GM23338 (cell line): ENCODE results near the gene MTMR8.
"Not testable (repeated sequence)": the region's sequence is repeated elsewhere in the genome, so short reads cannot be mapped to it uniquely, and the experiment has no call there.

Experiments
- CREB1 ChIP-seq: fragments of 250-450 bp; sonication (Bioruptor Pico); IDR thresholded peaks from 2 replicates; pipeline ENCODE4 v1.5.0; 2020; ENCODE audit warnings: low read depth, mild to moderate bottlenecking, moderate library complexity
- EZH2 ChIP-seq: fragments of 200-600 bp; sonication (generic); IDR thresholded peaks from one replicate; pipeline ENCODE4 v1.8.0; 2017; ENCODE audit warnings: antibody characterized with exemption, mild to moderate bottlenecking, low read depth; ENCODE audit not compliant: unreplicated experiment
- EZH2phosphoT487 ChIP-seq: fragments of 200-600 bp; sonication (generic); IDR thresholded peaks from one replicate; pipeline ENCODE4 v1.8.1; 2018; ENCODE audit warnings: antibody characterized with exemption; ENCODE audit not compliant: unreplicated experiment
- JUNB ChIP-seq: IDR thresholded peaks from one replicate; pipeline ENCODE4 v1.6.1; 2016; ENCODE audit warnings: antibody characterized with exemption; ENCODE audit not compliant: unreplicated experiment
- POLR2AphosphoS5 ChIP-seq: IDR thresholded peaks from 2 replicates; pipeline ENCODE4 v1.6.1; 2016; ENCODE audit warnings: antibody characterized with exemption, low read depth
- STAT1 ChIP-seq: IDR thresholded peaks from one replicate; pipeline ENCODE4 v1.6.1; 2016; ENCODE audit warnings: antibody characterized with exemption; ENCODE audit not compliant: unreplicated experiment
- TF ChIP-seq, protein P1 (sequence below), 2 experiments: fragments of 200-600 bp in 1 of 2; sonication (generic) in 1 of 2; conservative IDR thresholded peaks; 2 replicates each; pipeline versions ENCODE4 v1.5.1 to v1.6.1; 2016 to 2017; ENCODE audit warnings: antibody characterized with exemption in 2 of 2, low read depth in 2 of 2, mild to moderate bottlenecking in 2 of 2, moderate library complexity in 1 of 2
- TF ChIP-seq, protein P2 (sequence below): IDR thresholded peaks from one replicate; pipeline ENCODE4 v1.6.1; 2018; ENCODE audit warnings: antibody characterized with exemption; ENCODE audit not compliant: unreplicated experiment
- TF ChIP-seq, protein P3 (sequence below): fragments of 250-450 bp; sonication (Bioruptor Pico); IDR thresholded peaks from 2 replicates; pipeline ENCODE4 v1.5.0; 2020; ENCODE audit warnings: mild to moderate bottlenecking, moderate library complexity

DNA sequence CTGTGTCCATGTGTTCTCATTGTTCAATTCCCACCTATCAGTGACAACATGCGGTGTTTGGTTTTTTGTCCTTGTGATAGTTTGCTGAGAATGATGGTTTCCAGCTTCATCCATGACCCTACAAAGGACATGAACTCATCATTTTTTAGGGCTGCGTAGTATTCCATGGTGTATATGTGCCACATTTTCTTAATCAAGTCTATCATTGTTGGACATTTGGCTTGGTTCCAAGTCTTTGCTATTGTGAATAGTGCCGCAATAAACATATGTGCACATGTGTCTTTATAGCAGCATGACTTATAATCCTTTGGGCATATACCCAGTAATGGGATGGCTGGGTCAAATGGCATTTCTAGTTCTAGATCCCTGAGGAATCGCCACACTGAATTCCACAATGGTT, 14.5 kb downstream of the MTMR8 start:
- TF ChIP-seq, protein P1, sequence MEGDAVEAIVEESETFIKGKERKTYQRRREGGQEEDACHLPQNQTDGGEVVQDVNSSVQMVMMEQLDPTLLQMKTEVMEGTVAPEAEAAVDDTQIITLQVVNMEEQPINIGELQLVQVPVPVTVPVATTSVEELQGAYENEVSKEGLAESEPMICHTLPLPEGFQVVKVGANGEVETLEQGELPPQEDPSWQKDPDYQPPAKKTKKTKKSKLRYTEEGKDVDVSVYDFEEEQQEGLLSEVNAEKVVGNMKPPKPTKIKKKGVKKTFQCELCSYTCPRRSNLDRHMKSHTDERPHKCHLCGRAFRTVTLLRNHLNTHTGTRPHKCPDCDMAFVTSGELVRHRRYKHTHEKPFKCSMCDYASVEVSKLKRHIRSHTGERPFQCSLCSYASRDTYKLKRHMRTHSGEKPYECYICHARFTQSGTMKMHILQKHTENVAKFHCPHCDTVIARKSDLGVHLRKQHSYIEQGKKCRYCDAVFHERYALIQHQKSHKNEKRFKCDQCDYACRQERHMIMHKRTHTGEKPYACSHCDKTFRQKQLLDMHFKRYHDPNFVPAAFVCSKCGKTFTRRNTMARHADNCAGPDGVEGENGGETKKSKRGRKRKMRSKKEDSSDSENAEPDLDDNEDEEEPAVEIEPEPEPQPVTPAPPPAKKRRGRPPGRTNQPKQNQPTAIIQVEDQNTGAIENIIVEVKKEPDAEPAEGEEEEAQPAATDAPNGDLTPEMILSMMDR (conservative IDR thresholded peaks at IDR 0.05; ENCODE audit: low read depth in 2 of 2) = not testable (repeated sequence)
- TF ChIP-seq POLR2AphosphoS5; EZH2; CREB1 (CRISPR knock-in tag); EZH2phosphoT487; JUNB; STAT1: not testable (repeated sequence)
- TF ChIP-seq, protein P2, sequence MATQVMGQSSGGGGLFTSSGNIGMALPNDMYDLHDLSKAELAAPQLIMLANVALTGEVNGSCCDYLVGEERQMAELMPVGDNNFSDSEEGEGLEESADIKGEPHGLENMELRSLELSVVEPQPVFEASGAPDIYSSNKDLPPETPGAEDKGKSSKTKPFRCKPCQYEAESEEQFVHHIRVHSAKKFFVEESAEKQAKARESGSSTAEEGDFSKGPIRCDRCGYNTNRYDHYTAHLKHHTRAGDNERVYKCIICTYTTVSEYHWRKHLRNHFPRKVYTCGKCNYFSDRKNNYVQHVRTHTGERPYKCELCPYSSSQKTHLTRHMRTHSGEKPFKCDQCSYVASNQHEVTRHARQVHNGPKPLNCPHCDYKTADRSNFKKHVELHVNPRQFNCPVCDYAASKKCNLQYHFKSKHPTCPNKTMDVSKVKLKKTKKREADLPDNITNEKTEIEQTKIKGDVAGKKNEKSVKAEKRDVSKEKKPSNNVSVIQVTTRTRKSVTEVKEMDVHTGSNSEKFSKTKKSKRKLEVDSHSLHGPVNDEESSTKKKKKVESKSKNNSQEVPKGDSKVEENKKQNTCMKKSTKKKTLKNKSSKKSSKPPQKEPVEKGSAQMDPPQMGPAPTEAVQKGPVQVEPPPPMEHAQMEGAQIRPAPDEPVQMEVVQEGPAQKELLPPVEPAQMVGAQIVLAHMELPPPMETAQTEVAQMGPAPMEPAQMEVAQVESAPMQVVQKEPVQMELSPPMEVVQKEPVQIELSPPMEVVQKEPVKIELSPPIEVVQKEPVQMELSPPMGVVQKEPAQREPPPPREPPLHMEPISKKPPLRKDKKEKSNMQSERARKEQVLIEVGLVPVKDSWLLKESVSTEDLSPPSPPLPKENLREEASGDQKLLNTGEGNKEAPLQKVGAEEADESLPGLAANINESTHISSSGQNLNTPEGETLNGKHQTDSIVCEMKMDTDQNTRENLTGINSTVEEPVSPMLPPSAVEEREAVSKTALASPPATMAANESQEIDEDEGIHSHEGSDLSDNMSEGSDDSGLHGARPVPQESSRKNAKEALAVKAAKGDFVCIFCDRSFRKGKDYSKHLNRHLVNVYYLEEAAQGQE = not testable (repeated sequence)
- TF ChIP-seq, protein P3, sequence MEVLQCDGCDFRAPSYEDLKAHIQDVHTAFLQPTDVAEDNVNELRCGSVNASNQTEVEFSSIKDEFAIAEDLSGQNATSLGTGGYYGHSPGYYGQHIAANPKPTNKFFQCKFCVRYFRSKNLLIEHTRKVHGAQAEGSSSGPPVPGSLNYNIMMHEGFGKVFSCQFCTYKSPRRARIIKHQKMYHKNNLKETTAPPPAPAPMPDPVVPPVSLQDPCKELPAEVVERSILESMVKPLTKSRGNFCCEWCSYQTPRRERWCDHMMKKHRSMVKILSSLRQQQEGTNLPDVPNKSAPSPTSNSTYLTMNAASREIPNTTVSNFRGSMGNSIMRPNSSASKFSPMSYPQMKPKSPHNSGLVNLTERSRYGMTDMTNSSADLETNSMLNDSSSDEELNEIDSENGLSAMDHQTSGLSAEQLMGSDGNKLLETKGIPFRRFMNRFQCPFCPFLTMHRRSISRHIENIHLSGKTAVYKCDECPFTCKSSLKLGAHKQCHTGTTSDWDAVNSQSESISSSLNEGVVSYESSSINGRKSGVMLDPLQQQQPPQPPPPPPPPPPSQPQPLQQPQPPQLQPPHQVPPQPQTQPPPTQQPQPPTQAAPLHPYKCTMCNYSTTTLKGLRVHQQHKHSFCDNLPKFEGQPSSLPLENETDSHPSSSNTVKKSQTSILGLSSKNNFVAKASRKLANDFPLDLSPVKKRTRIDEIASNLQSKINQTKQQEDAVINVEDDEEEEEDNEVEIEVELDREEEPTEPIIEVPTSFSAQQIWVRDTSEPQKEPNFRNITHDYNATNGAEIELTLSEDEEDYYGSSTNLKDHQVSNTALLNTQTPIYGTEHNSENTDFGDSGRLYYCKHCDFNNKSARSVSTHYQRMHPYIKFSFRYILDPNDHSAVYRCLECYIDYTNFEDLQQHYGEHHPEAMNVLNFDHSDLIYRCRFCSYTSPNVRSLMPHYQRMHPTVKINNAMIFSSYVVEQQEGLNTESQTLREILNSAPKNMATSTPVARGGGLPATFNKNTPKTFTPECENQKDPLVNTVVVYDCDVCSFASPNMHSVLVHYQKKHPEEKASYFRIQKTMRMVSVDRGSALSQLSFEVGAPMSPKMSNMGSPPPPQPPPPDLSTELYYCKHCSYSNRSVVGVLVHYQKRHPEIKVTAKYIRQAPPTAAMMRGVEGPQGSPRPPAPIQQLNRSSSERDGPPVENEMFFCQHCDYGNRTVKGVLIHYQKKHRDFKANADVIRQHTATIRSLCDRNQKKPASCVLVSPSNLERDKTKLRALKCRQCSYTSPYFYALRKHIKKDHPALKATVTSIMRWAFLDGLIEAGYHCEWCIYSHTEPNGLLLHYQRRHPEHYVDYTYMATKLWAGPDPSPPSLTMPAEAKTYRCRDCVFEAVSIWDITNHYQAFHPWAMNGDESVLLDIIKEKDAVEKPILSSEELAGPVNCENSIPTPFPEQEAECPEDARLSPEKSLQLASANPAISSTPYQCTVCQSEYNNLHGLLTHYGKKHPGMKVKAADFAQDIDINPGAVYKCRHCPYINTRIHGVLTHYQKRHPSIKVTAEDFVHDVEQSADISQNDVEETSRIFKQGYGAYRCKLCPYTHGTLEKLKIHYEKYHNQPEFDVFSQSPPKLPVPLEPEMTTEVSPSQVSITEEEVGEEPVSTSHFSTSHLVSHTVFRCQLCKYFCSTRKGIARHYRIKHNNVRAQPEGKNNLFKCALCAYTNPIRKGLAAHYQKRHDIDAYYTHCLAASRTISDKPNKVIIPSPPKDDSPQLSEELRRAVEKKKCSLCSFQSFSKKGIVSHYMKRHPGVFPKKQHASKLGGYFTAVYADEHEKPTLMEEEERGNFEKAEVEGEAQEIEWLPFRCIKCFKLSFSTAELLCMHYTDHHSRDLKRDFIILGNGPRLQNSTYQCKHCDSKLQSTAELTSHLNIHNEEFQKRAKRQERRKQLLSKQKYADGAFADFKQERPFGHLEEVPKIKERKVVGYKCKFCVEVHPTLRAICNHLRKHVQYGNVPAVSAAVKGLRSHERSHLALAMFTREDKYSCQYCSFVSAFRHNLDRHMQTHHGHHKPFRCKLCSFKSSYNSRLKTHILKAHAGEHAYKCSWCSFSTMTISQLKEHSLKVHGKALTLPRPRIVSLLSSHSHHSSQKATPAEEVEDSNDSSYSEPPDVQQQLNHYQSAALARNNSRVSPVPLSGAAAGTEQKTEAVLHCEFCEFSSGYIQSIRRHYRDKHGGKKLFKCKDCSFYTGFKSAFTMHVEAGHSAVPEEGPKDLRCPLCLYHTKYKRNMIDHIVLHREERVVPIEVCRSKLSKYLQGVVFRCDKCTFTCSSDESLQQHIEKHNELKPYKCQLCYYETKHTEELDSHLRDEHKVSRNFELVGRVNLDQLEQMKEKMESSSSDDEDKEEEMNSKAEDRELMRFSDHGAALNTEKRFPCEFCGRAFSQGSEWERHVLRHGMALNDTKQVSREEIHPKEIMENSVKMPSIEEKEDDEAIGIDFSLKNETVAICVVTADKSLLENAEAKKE = not testable (repeated sequence)
